IMR-90 (cell line): ENCODE measurements around the gene IFT20. TPM values are rescaled to one million over a fixed set of nuclear protein-coding genes. Genes with fewer than 3 reads are reported as not detected.

Experiments used
- ATAC-seq: fragments of 200-7000 bp; cut with Tn5 transposase; 2 replicates; pipeline ENCODE4 v1.9.1; 2020; ENCODE audit warnings: low read depth, mild to moderate bottlenecking, moderate library complexity
- BruUV-seq: library from RNA; stranded (reverse); fragments of 400-500 nt; replicated peaks from 2 replicates; lab custom pipeline; 2021; lab: Mats Ljungman, UMichigan
- CTCF ChIA-PET: fragments of 300-600 bp; formaldehyde crosslinking; extraction: SDS; loops from one replicate; lab custom pipeline; 2021; ENCODE audit warnings: antibody characterized with exemption; lab: Yijun Ruan, JAX
- POLR2A ChIA-PET: fragments of 300-600 bp; sonication (Branson Sonifier 250); formaldehyde crosslinking; loops from one replicate; lab custom pipeline; 2022; ENCODE audit warnings: antibody characterized with exemption; ENCODE audit not compliant: unreplicated experiment; lab: Charles Lee
- DNase-seq: peaks from one replicate; pipeline ENCODE4 v3.0.0; 2013
- H2AFZ ChIP-seq: replicated peaks from 2 replicates; pipeline ENCODE3; 2013; ENCODE audit warnings: low read length, mild to moderate bottlenecking; ENCODE audit not compliant: poor library complexity
- H2AK5ac ChIP-seq: 2 replicates; pipeline ENCODE4 v1.6.1; 2013; ENCODE audit warnings: low read depth, low read length, inconsistent platforms
- H2AK9ac ChIP-seq: replicated peaks from 2 replicates; pipeline ENCODE3; 2013; ENCODE audit warnings: mild to moderate bottlenecking, low read depth, low read length, moderate library complexity; ENCODE audit not compliant: poor library complexity
- H2BK120ac ChIP-seq: 2 replicates; pipeline ENCODE4 v1.6.1; 2013; ENCODE audit warnings: low read depth, low read length, inconsistent platforms
- H2BK15ac ChIP-seq: 3 replicates; pipeline ENCODE4 v1.6.1; 2013; ENCODE audit warnings: low read depth, low read length, inconsistent platforms
- H2BK20ac ChIP-seq: 2 replicates; pipeline ENCODE4 v1.6.1; 2013; ENCODE audit warnings: low read depth, mild to moderate bottlenecking, inconsistent platforms, low read length, moderate library complexity
- H2BK5ac ChIP-seq: 2 replicates; pipeline ENCODE4 v1.6.1; 2013; ENCODE audit warnings: mild to moderate bottlenecking, low read depth, low read length, inconsistent platforms; ENCODE audit not compliant: poor library complexity, severe bottlenecking
- H3K14ac ChIP-seq: replicated peaks from 2 replicates; pipeline ENCODE4 v1.6.1; 2013; ENCODE audit warnings: low read depth, low read length, inconsistent platforms
- H3K18ac ChIP-seq: 2 replicates; pipeline ENCODE4 v1.6.1; 2013; ENCODE audit warnings: low read depth, low read length, control low read depth
- H3K23ac ChIP-seq: 2 replicates; pipeline ENCODE4 v1.6.1; 2013; ENCODE audit warnings: low read depth, low read length, inconsistent platforms
- H3K27ac ChIP-seq: 2 replicates; pipeline ENCODE4 v1.5.1; 2013; ENCODE audit warnings: mild to moderate bottlenecking, control low read depth, low read length; ENCODE audit not compliant: insufficient read depth
- H3K27me3 ChIP-seq: 2 replicates; pipeline ENCODE4 v1.6.1; 2013; ENCODE audit warnings: low read length; ENCODE audit not compliant: control insufficient read depth, insufficient read depth
- H3K36me3 ChIP-seq: 2 replicates; pipeline ENCODE4 v1.6.1; 2013; ENCODE audit warnings: low read length, mixed read lengths; ENCODE audit not compliant: control insufficient read depth, insufficient read depth
- H3K4ac ChIP-seq: 2 replicates; pipeline ENCODE4 v1.6.1; 2013; ENCODE audit warnings: low read depth, low read length, inconsistent platforms
- H3K4me1 ChIP-seq: 2 replicates; pipeline ENCODE4 v1.6.1; 2013; ENCODE audit warnings: low read length, mixed read lengths; ENCODE audit not compliant: control insufficient read depth, insufficient read depth
- H3K4me2 ChIP-seq: 2 replicates; pipeline ENCODE4 v1.6.1; 2013; ENCODE audit warnings: low read depth, mild to moderate bottlenecking, control low read depth, low read length, moderate library complexity
- H3K4me3 ChIP-seq: 2 replicates; pipeline ENCODE4 v1.5.1; 2013; ENCODE audit warnings: low read depth, mild to moderate bottlenecking, control low read depth, low read length, moderate library complexity; ENCODE audit not compliant: insufficient read depth
- H3K56ac ChIP-seq: 2 replicates; pipeline ENCODE4 v1.6.1; 2013; ENCODE audit warnings: low read length, inconsistent platforms; ENCODE audit not compliant: insufficient read depth; ENCODE audit errors: extremely low read depth
- H3K79me1 ChIP-seq, 2 experiments: 2 replicates each; pipeline ENCODE4 v1.6.1; 2013; ENCODE audit warnings: low read length in 2 of 2, inconsistent platforms in 1 of 2, low read depth in 1 of 2
- H3K9ac ChIP-seq: 2 replicates; pipeline ENCODE4 v1.6.1; 2013; ENCODE audit warnings: low read depth, low read length, control low read depth
- H3K9me1 ChIP-seq: 2 replicates; pipeline ENCODE4 v1.6.1; 2013; ENCODE audit warnings: low read length, inconsistent platforms; ENCODE audit not compliant: insufficient read depth
- H3K9me3 ChIP-seq: 2 replicates; pipeline ENCODE4 v1.6.1; 2013; ENCODE audit warnings: low read length; ENCODE audit not compliant: control insufficient read depth, insufficient read depth
- H4K20me1 ChIP-seq: 2 replicates; pipeline ENCODE4 v1.6.1; 2013; ENCODE audit warnings: low read length, inconsistent platforms; ENCODE audit not compliant: insufficient read depth
- H4K5ac ChIP-seq: 2 replicates; pipeline ENCODE4 v1.6.1; 2013; ENCODE audit warnings: mild to moderate bottlenecking, low read depth, low read length, control low read depth
- H4K8ac ChIP-seq, 2 experiments: 2 replicates each; pipeline ENCODE4 v1.6.1; 2013; ENCODE audit warnings: low read depth in 2 of 2, low read length in 2 of 2, control low read depth in 1 of 2, inconsistent platforms in 1 of 2
- H4K91ac ChIP-seq: 2 replicates; pipeline ENCODE4 v1.6.1; 2013; ENCODE audit warnings: low read depth, low read length, inconsistent platforms; ENCODE audit not compliant: insufficient read depth
- BHLHE40 ChIP-seq: fragments of 150-350 bp; IDR thresholded peaks from 2 replicates; pipeline ENCODE4 v1.6.1; 2016; ENCODE audit warnings: mild to moderate bottlenecking, low read depth, low read length
- ELK1 ChIP-seq: fragments of 150-350 bp; IDR thresholded peaks from 2 replicates; pipeline ENCODE4 v1.6.1; 2016; ENCODE audit warnings: low read depth, mild to moderate bottlenecking, low read length, moderate library complexity, borderline replicate concordance
- MAFK ChIP-seq: IDR thresholded peaks from 2 replicates; pipeline ENCODE4 v1.6.1; 2012; ENCODE audit warnings: low read depth, low read length, improper control_type of control experiment
- MAZ ChIP-seq: IDR thresholded peaks from 2 replicates; pipeline ENCODE4 v1.6.1; 2012; ENCODE audit warnings: low read depth, mild to moderate bottlenecking, low read length, improper control_type of control experiment, moderate library complexity, borderline replicate concordance
- MXI1 ChIP-seq: IDR thresholded peaks from 2 replicates; pipeline ENCODE4 v1.6.1; 2012; ENCODE audit warnings: low read depth, mild to moderate bottlenecking, low read length, moderate library complexity, borderline replicate concordance
- POLR2A ChIP-seq: IDR thresholded peaks from 2 replicates; pipeline ENCODE4 v1.6.1; 2012; ENCODE audit warnings: mild to moderate bottlenecking, low read depth, low read length
- RAD21 ChIP-seq: IDR thresholded peaks from 2 replicates; pipeline ENCODE4 v1.6.1; 2012; ENCODE audit warnings: low read length, improper control_type of control experiment
- RCOR1 ChIP-seq: IDR thresholded peaks from 2 replicates; pipeline ENCODE4 v1.6.1; 2012; ENCODE audit warnings: mild to moderate bottlenecking, low read length, improper control_type of control experiment; ENCODE audit not compliant: insufficient replicate concordance
- SMC3 ChIP-seq: fragments of 150-350 bp; IDR thresholded peaks from 2 replicates; pipeline ENCODE4 v1.6.1; 2016; ENCODE audit warnings: low read depth, mild to moderate bottlenecking, antibody characterized with exemption, low read length, moderate library complexity
- WGBS, 2 experiments: methylation state at CpG; one replicate each; pipeline versions ENCODE4 v1.1.5 to v1.1.7; 2013; ENCODE audit warnings: missing lambda C conversion rate in 2 of 2; ENCODE audit not compliant: insufficient read length in 1 of 2; ENCODE audit errors: extremely low coverage in 2 of 2; 5-methylcytosine and 5-hydroxymethylcytosine counted together
- dilution Hi-C: fragments of 300-500 bp; cut with HindIII; formaldehyde crosslinking; loops from one replicate; pipeline ENCODE4 v1.14.3; 2018; ENCODE audit warnings: low sequenced_read_pairs; ENCODE audit not compliant: unreplicated experiment
- in situ Hi-C: fragments of 300-500 bp; cut with MboI; formaldehyde crosslinking; loops from 3 replicates; pipeline ENCODE4 v1.14.3; 2019; ENCODE audit warnings: low sequenced_read_pairs, inconsistent platforms, mixed read lengths
- intact Hi-C: fragments of 100-400 bp; cut with micrococcal nuclease; formaldehyde crosslinking; loops from 2 replicates; pipeline ENCODE4 v1.10.0; 2022
- polyA plus RNA-seq, 3 experiments: library from polyadenylated mRNA; depleted of rRNA; stranded (reverse); fragments of >200 nt; gene quantifications; 2 replicates each; pipeline ENCODE4 v1.2.3, GENCODE V29; 2012; ENCODE audit warnings: low replicate concordance in 1 of 3
- total RNA-seq: library from RNA; depleted of rRNA; stranded (reverse); fragments of >200 nt; gene quantifications from 2 replicates; pipeline ENCODE4 v1.2.3, GENCODE V29; 2012
- TF ChIP-seq, protein P1 (sequence below): conservative IDR thresholded peaks from 2 replicates; pipeline ENCODE4 v1.5.1; 2012; ENCODE audit warnings: mild to moderate bottlenecking, low read depth, low read length, improper control_type of control experiment
- TF ChIP-seq, protein P2 (sequence below): fragments of 150-350 bp; IDR thresholded peaks from 2 replicates; pipeline ENCODE4 v1.6.1; 2017; ENCODE audit warnings: mild to moderate bottlenecking, antibody characterized with exemption, low read length, low read depth

The IFT20 gene
- total and polyA plus RNA-seq, 2 of the 4 experiments (the other 2 are of a cell fraction): 25.5 to 46.3 TPM

GRCh38 chr17:28335959-28336871, 943 bp upstream of the IFT20 start:
- H3K9me3 ChIP-seq: no peaks in the 10 kb centered on the region
- BruUV-seq: no TSS peak
- H3K9me1 ChIP-seq: peaks cover 16% of the 10 kb centered on the region
- peak overlapping the region; percentile 75 to 81; a peak in 2 of 4 replicates for H4K8ac ChIP-seq
- peak overlapping the region; percentile 34; the same call in 1 of the 3 replicates for H2BK15ac ChIP-seq
- H2AFZ ChIP-seq: peak overlapping the region; percentile 93
- H3K79me1 ChIP-seq: peaks cover 36 to 91% of the 10 kb centered on the region in 2 experiments
- DNase-seq (peak; percentile 94), ATAC-seq (peak; percentile 8)
- peak overlapping the region; percentile 72 for H4K91ac ChIP-seq
- H4K5ac ChIP-seq: peak overlapping the region; percentile 21; the same call in 1 of the 2 replicates
- peaks cover 24% of the 10 kb centered on the region for H3K36me3 ChIP-seq
- H3K14ac ChIP-seq: peak overlapping the region; percentile 82
- H3K23ac ChIP-seq: peak overlapping the region; percentile 83
- intact Hi-C loops (loop anchor here (5.0 to 10.0 kb wide), 3 partner anchors 104 to 444 kb away; partner anchors contain the start of genes LYRM9 and NLK), in situ Hi-C loops (loop anchor here (25.0 kb wide), 1 partner anchor 799 kb away; no protein-coding TSS in a partner anchor), dilution Hi-C loops (no loop called here)
- ChIA-PET POLR2A (interaction anchor here (1.2 to 1.8 kb wide), 2 partner anchors 11 to 21 kb away, joined by 4 to 8 read pairs; partner anchors contain the start of gene POLDIP2), CTCF (interaction anchor here (1.1 to 1.4 kb wide), 4 partner anchors 17 to 102 kb away, joined by 3 to 6 read pairs (median 4); no protein-coding TSS in a partner anchor)
- peaks cover 51% of the 10 kb centered on the region; the same call in 1 of the 2 replicates for H4K20me1 ChIP-seq
- peak overlapping the region; percentile 71 for H3K56ac ChIP-seq
- peak overlapping the region; percentile 64 for H3K9ac ChIP-seq
- peak overlapping the region; percentile 92 for H2AK5ac ChIP-seq
- H3K4me2 ChIP-seq: peak overlapping the region; percentile 54
- H2AK9ac ChIP-seq: peak overlapping the region; percentile 98
- peak overlapping the region; percentile 65 for H3K27ac ChIP-seq
- H2BK20ac ChIP-seq: peak overlapping the region; percentile 7; the same call in 1 of the 2 replicates
- H2BK120ac ChIP-seq: peak overlapping the region; percentile 55
- peak overlapping the region; percentile 1; the same call in 1 of the 2 replicates for H3K18ac ChIP-seq
- 5% methylated on average over 4 of the region's 29 CpGs; no CpG with 5 or more reads in 1 of the 2 experiments for WGBS, 2 experiments
- no peaks in the 10 kb centered on the region for H3K27me3 ChIP-seq
- peak overlapping the region; percentile 86 for H3K4ac ChIP-seq
- peak overlapping the region; percentile 54 for H3K4me3 ChIP-seq
- H2BK5ac ChIP-seq: peak overlapping the region; percentile 45
- H3K4me1 ChIP-seq: peaks cover 13% of the 10 kb centered on the region
- 0 out of 2 replicates have a peak, but pooled peaks have one; percentile 3 for TF ChIP-seq RAD21
- no peak for TF ChIP-seq MAFK
- TF ChIP-seq POLR2A: peak; percentile 88
- TF ChIP-seq MAZ: no peak
- peak; percentile 80 for TF ChIP-seq RCOR1
- TF ChIP-seq, protein P1, sequence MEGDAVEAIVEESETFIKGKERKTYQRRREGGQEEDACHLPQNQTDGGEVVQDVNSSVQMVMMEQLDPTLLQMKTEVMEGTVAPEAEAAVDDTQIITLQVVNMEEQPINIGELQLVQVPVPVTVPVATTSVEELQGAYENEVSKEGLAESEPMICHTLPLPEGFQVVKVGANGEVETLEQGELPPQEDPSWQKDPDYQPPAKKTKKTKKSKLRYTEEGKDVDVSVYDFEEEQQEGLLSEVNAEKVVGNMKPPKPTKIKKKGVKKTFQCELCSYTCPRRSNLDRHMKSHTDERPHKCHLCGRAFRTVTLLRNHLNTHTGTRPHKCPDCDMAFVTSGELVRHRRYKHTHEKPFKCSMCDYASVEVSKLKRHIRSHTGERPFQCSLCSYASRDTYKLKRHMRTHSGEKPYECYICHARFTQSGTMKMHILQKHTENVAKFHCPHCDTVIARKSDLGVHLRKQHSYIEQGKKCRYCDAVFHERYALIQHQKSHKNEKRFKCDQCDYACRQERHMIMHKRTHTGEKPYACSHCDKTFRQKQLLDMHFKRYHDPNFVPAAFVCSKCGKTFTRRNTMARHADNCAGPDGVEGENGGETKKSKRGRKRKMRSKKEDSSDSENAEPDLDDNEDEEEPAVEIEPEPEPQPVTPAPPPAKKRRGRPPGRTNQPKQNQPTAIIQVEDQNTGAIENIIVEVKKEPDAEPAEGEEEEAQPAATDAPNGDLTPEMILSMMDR: no peak
- 0 out of 2 replicates have a peak, but pooled peaks have one; percentile 44 for TF ChIP-seq BHLHE40
- TF ChIP-seq SMC3: no peak
- no peak for TF ChIP-seq ELK1
- no peak for TF ChIP-seq MXI1
- TF ChIP-seq, protein P2, sequence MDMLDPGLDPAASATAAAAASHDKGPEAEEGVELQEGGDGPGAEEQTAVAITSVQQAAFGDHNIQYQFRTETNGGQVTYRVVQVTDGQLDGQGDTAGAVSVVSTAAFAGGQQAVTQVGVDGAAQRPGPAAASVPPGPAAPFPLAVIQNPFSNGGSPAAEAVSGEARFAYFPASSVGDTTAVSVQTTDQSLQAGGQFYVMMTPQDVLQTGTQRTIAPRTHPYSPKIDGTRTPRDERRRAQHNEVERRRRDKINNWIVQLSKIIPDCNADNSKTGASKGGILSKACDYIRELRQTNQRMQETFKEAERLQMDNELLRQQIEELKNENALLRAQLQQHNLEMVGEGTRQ: peak; percentile 49
